K562 (cell line): ENCODE measurements around the gene ZNF749. TPM values are rescaled to one million over a fixed set of nuclear protein-coding genes. Genes with fewer than 3 reads are reported as not detected.

Source experiments
- ATAC-seq: fragments of 200-7000 bp; cut with Tn5 transposase; 3 replicates; pipeline ENCODE4 v1.9.1; 2020; ENCODE audit warnings: moderate library complexity
- BruUV-seq: library from RNA; stranded (reverse); fragments of 400-500 nt; replicated peaks from 2 replicates; lab custom pipeline; 2021; lab: Mats Ljungman, UMichigan
- CTCF ChIA-PET: fragments of 300-600 bp; formaldehyde crosslinking; extraction: SDS; loops from one replicate; lab custom pipeline; 2021; ENCODE audit warnings: low intra/inter-chr PET ratio; lab: Yijun Ruan, JAX
- POLR2A ChIA-PET: fragments of 300-600, 350-650 bp; sonication (Branson Sonifier 250); formaldehyde crosslinking; extraction: SDS; loops from one replicate; lab custom pipeline; 2021; ENCODE audit warnings: antibody characterized with exemption, inconsistent platforms; lab: Yijun Ruan, JAX
- DNase-seq, 4 experiments: peaks; one replicate each; pipeline versions ENCODE4 v3.0.0 to v3.0.0-alpha.2; 2011 to 2018; ENCODE audit warnings: low spot score in 3 of 4, mixed read lengths in 3 of 4; ENCODE audit errors: extremely low read depth in 1 of 4
- FAIRE-seq: peaks from 2 replicates; lab custom pipeline; 2011; peaks lifted over from hg19 to GRCh38; lab: Jason Lieb, UNC
- H2AFZ ChIP-seq: 2 replicates; pipeline ENCODE4 v1.6.0; 2011; ENCODE audit warnings: low read depth, low read length, control low read depth, inconsistent platforms
- H3K27ac ChIP-seq: fragments of 200-600 bp; 3 replicates; pipeline ENCODE4 v1.8.0; 2011; ENCODE audit warnings: low read depth, mild to moderate bottlenecking, control low read depth, inconsistent platforms, low read length, moderate library complexity, mixed read lengths; ENCODE audit errors: extremely low read depth
- H3K27me3 ChIP-seq, 2 experiments: fragments of 300-600 bp in 1 of 2; 2 replicates in 1 of 2; 3 replicates in 1 of 2; pipeline versions ENCODE4 v1.6.0 to v1.8.0; 2011; ENCODE audit warnings: inconsistent platforms in 2 of 2, low read length in 2 of 2, mild to moderate bottlenecking in 1 of 2, mixed read lengths in 1 of 2, moderate library complexity in 1 of 2; ENCODE audit not compliant: control insufficient read depth in 2 of 2, insufficient read depth in 2 of 2
- H3K36me3 ChIP-seq: fragments of 300-600 bp; 3 replicates; pipeline ENCODE4 v1.8.0; 2011; ENCODE audit warnings: mild to moderate bottlenecking, low read length, inconsistent platforms; ENCODE audit not compliant: control insufficient read depth, insufficient read depth
- H3K4me1 ChIP-seq, 2 experiments: fragments of 200-600 bp in 1 of 2; replicated peaks in 1 of 2; 2 replicates in 1 of 2; 3 replicates in 1 of 2; pipeline versions ENCODE4 v1.5.1 to v1.8.0; 2011; ENCODE audit warnings: inconsistent platforms in 2 of 2, low read length in 2 of 2, mild to moderate bottlenecking in 1 of 2, mixed read lengths in 1 of 2, moderate library complexity in 1 of 2; ENCODE audit not compliant: control insufficient read depth in 2 of 2, insufficient read depth in 2 of 2
- H3K4me2 ChIP-seq: 2 replicates; pipeline ENCODE4 v1.6.1; 2011; ENCODE audit warnings: low read length, control low read depth, inconsistent platforms, mixed read lengths; ENCODE audit not compliant: insufficient read depth
- H3K4me3 ChIP-seq: fragments of 200-600 bp; sonication (generic), shearing (Covaris generic); 2 replicates; pipeline ENCODE4 v1.5.1; 2016; ENCODE audit warnings: control low read depth, inconsistent platforms
- H3K79me2 ChIP-seq: fragments of 200-600 bp; 3 replicates; pipeline ENCODE4 v1.8.0; 2011; ENCODE audit warnings: low read length, inconsistent platforms; ENCODE audit not compliant: control insufficient read depth, insufficient read depth
- H3K9ac ChIP-seq, 2 experiments: 2 replicates each; pipeline versions ENCODE4 v1.6.0 to v1.6.1; 2011; ENCODE audit warnings: low read depth in 2 of 2, low read length in 2 of 2, control low read depth in 1 of 2, inconsistent platforms in 1 of 2, mild to moderate bottlenecking in 1 of 2, mixed read lengths in 1 of 2; ENCODE audit not compliant: insufficient read depth in 1 of 2
- H3K9me1 ChIP-seq: one replicate; pipeline ENCODE4 v1.6.0; 2011; ENCODE audit warnings: inconsistent platforms, mild to moderate bottlenecking, low read length, moderate library complexity; ENCODE audit not compliant: control insufficient read depth, insufficient read depth
- H3K9me3 ChIP-seq: replicated peaks from 2 replicates; pipeline ENCODE4 v1.5.1; 2011; ENCODE audit warnings: low read depth, low read length, inconsistent platforms; ENCODE audit not compliant: control insufficient read depth, insufficient read depth
- H4K20me1 ChIP-seq: replicated peaks from 2 replicates; pipeline ENCODE4 v1.6.1; 2011; ENCODE audit warnings: low read length, inconsistent platforms, mixed read lengths; ENCODE audit not compliant: control insufficient read depth, insufficient read depth
- CSDE1 ChIP-seq, 2 experiments: fragments of 450-650 bp; IDR thresholded peaks; 2 replicates each; pipeline ENCODE4 v1.6.1; 2016; ENCODE audit warnings: mild to moderate bottlenecking in 1 of 2
- FOS ChIP-seq: IDR thresholded peaks from 3 replicates; pipeline ENCODE4 v1.6.1; 2011; ENCODE audit not compliant: insufficient read length; ENCODE audit errors: extremely low read depth
- HEY1 ChIP-seq: fragments of 250-450 bp; sonication (Bioruptor Pico); IDR thresholded peaks from 2 replicates; pipeline ENCODE4 v1.5.0; 2020; ENCODE audit warnings: mild to moderate bottlenecking, moderate library complexity, borderline replicate concordance
- KAT7 ChIP-seq: sonication (generic); formaldehyde crosslinking; IDR thresholded peaks from 2 replicates; pipeline ENCODE4 v1.8.0; 2022; ENCODE audit warnings: missing genetic modification reagents, mild to moderate bottlenecking, borderline replicate concordance
- NFE2 ChIP-seq: IDR thresholded peaks from 2 replicates; pipeline ENCODE4 v1.6.1; 2014; ENCODE audit warnings: antibody characterized with exemption, low read depth
- RNF2 ChIP-seq: sonication (generic); IDR thresholded peaks from 2 replicates; pipeline ENCODE4 v1.6.1; 2016
- RUNX1 ChIP-seq: sonication (generic); IDR thresholded peaks from 2 replicates; pipeline ENCODE4 v1.6.1; 2016; ENCODE audit warnings: antibody characterized with exemption, low read depth
- SAFB2 ChIP-seq: fragments of 200-400 bp; formaldehyde crosslinking; IDR thresholded peaks from 2 replicates; pipeline ENCODE4 v1.6.1; 2018; ENCODE audit warnings: borderline replicate concordance, low read length, low read depth, moderate library complexity; ENCODE audit not compliant: severe bottlenecking
- SOX6 ChIP-seq: fragments of 450-650 bp; IDR thresholded peaks from 2 replicates; pipeline ENCODE4 v1.6.1; 2014; ENCODE audit warnings: mild to moderate bottlenecking
- ZNF3 ChIP-seq: fragments of 250-450 bp; sonication (Bioruptor Pico); IDR thresholded peaks from 2 replicates; pipeline ENCODE4 v1.5.0; 2021; ENCODE audit warnings: mild to moderate bottlenecking, moderate library complexity
- ZNF445 ChIP-seq: fragments of 250-450 bp; sonication (Bioruptor Pico); IDR thresholded peaks from 2 replicates; pipeline ENCODE4 v1.4.0; 2020; ENCODE audit warnings: low read depth, mild to moderate bottlenecking, moderate library complexity
- WGBS: fragments of 100-300 bp; shearing (Covaris generic); methylation state at CpG from one replicate; pipeline ENCODE4 v1.1.6; 2016; ENCODE audit warnings: low coverage, mixed read lengths; ENCODE audit not compliant: insufficient coverage; ENCODE audit errors: missing lambda C conversion rate; 5-methylcytosine and 5-hydroxymethylcytosine counted together
- in situ Hi-C: fragments of 300-500 bp; cut with MboI; formaldehyde crosslinking; loops from 4 replicates; pipeline ENCODE4 v1.15.0; 2018; ENCODE audit warnings: inconsistent platforms, mixed read lengths
- intact Hi-C: fragments of 100-400 bp; cut with micrococcal nuclease; formaldehyde crosslinking; loops from 2 replicates; pipeline ENCODE4 v1.14.2; 2022
- polyA plus RNA-seq, 8 experiments: library from polyadenylated mRNA; depleted of rRNA in 4 of 8; stranded (reverse) in 5 of 8; unstranded in 3 of 8; fragments of >200 nt; fragmentation: Nextera tagmentation in 2 of 8; fragmentation: Illumina TruSeq in 1 of 8; extraction: Ambion mirVana in 2 of 8; extraction: Trizol in 1 of 8; gene quantifications; 2 replicates each; pipeline versions ENCODE4 v1.2.1 to v1.2.3, GENCODE V29; 2011 to 2014; ENCODE audit warnings: inconsistent platforms in 1 of 8, missing spikeins in 1 of 8
- total RNA-seq, 7 experiments: library from RNA; depleted of rRNA in 6 of 7; stranded (reverse); fragments of >200 nt in 6 of 7; fragmentation: Illumina TruSeq in 2 of 7; extraction: Trizol in 2 of 7; gene quantifications; 2 replicates each; pipeline versions ENCODE4 v1.2.1 to v1.2.3, GENCODE V29; 2011 to 2021; ENCODE audit warnings: low replicate concordance in 1 of 7
- TF ChIP-seq, protein P1 (sequence below): fragments of 450-650 bp; IDR thresholded peaks from 2 replicates; pipeline ENCODE4 v1.7.1; 2018; ENCODE audit warnings: mild to moderate bottlenecking, low read depth; ENCODE audit not compliant: partially characterized antibody
- TF ChIP-seq, protein P2 (sequence below): sonication (generic); formaldehyde crosslinking; IDR thresholded peaks from 2 replicates; pipeline ENCODE4 v1.8.0; 2022; ENCODE audit warnings: mild to moderate bottlenecking, missing genetic modification reagents
- TF ChIP-seq, protein P3 (sequence below), 2 experiments: fragments of 250-450 bp in 1 of 2; fragments of 450-650 bp in 1 of 2; sonication (Bioruptor Pico) in 1 of 2; IDR thresholded peaks; 2 replicates each; pipeline versions ENCODE4 v1.6.1 to v1.8.0; 2016 to 2021; ENCODE audit warnings: mild to moderate bottlenecking in 2 of 2, moderate library complexity in 2 of 2, missing compliant biosample characterization in 1 of 2, missing genetic modification characterization in 1 of 2
- TF ChIP-seq, protein P4 (sequence below), 3 experiments: fragments of 200-800 bp in 1 of 3; fragments of 250-450 bp in 1 of 3; fragments of 450-650 bp in 1 of 3; sonication (Bioruptor Pico) in 1 of 3; sonication (Bioruptor generic) in 1 of 3; formaldehyde crosslinking in 1 of 3; IDR thresholded peaks; 2 replicates each; pipeline versions ENCODE4 v1.6.1 to v1.8.0; 2016 to 2022; ENCODE audit warnings: mild to moderate bottlenecking in 2 of 3, missing genetic modification characterization in 2 of 3, missing compliant biosample characterization in 1 of 3, moderate library complexity in 1 of 3

Gene ZNF749
- total and polyA plus RNA-seq, 9 of the 15 experiments (the other 6 are each of a cell fraction or from before 2014, with no cell fraction given): 5.3 to 33.2 (median 15.0) TPM

DNA sequence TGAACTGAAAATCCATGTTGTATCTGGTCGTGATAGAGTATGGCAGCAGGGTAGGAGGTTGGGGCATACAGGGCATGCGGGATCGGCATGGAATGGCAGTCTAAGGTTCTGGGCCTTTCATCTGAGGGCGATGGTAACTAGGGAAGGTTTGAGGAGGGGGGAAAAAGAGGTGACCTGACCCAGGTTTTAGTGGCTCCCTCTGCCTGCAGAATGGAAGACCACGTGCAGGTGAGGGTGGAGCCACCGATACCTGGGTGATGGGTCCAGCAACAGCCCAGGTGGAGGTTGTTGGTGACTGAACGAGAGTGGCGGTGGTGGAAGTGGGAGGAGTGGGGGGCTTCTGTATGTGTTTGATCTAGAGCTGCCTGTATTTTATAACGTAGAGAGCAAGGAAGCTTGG is 3.8 kb downstream of the ZNF749 start:
- H2AFZ ChIP-seq: no peak overlapping the region
- H3K4me1 ChIP-seq: peaks cover 5 to 9% of the 10 kb centered on the region in 2 experiments; a peak in 3 of 5 replicates
- WGBS: 98% methylated on average over 8 of the region's 9 CpGs
- peaks cover 33% of the 10 kb centered on the region for H3K36me3 ChIP-seq
- no peaks in the 10 kb centered on the region for H3K27me3 ChIP-seq
- peaks cover 12% of the 10 kb centered on the region for H3K9me3 ChIP-seq
- ChIA-PET CTCF (no interaction called here), POLR2A (no interaction called here)
- no peak overlapping the region for H3K4me2 ChIP-seq
- BruUV-seq: no TSS peak
- 0 out of 2 replicates have a peak, but pooled peaks cover 8% of the 10 kb centered on the region for H4K20me1 ChIP-seq
- H3K4me3 ChIP-seq: no peak overlapping the region
- no peaks in the 10 kb centered on the region for H3K9me1 ChIP-seq
- H3K9ac ChIP-seq: no peak overlapping the region
- ATAC-seq (no peak), DNase-seq (no peak), FAIRE-seq (no peak)
- intact Hi-C loops: no loop called here
- H3K27ac ChIP-seq: no peak overlapping the region
- H3K79me2 ChIP-seq: peaks cover 64% of the 10 kb centered on the region
- in situ Hi-C loops: no loop called here
- TF ChIP-seq, protein P1, sequence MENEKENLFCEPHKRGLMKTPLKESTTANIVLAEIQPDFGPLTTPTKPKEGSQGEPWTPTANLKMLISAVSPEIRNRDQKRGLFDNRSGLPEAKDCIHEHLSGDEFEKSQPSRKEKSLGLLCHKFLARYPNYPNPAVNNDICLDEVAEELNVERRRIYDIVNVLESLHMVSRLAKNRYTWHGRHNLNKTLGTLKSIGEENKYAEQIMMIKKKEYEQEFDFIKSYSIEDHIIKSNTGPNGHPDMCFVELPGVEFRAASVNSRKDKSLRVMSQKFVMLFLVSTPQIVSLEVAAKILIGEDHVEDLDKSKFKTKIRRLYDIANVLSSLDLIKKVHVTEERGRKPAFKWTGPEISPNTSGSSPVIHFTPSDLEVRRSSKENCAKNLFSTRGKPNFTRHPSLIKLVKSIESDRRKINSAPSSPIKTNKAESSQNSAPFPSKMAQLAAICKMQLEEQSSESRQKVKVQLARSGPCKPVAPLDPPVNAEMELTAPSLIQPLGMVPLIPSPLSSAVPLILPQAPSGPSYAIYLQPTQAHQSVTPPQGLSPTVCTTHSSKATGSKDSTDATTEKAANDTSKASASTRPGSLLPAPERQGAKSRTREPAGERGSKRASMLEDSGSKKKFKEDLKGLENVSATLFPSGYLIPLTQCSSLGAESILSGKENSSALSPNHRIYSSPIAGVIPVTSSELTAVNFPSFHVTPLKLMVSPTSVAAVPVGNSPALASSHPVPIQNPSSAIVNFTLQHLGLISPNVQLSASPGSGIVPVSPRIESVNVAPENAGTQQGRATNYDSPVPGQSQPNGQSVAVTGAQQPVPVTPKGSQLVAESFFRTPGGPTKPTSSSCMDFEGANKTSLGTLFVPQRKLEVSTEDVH: no peak
- TF ChIP-seq, protein P2, sequence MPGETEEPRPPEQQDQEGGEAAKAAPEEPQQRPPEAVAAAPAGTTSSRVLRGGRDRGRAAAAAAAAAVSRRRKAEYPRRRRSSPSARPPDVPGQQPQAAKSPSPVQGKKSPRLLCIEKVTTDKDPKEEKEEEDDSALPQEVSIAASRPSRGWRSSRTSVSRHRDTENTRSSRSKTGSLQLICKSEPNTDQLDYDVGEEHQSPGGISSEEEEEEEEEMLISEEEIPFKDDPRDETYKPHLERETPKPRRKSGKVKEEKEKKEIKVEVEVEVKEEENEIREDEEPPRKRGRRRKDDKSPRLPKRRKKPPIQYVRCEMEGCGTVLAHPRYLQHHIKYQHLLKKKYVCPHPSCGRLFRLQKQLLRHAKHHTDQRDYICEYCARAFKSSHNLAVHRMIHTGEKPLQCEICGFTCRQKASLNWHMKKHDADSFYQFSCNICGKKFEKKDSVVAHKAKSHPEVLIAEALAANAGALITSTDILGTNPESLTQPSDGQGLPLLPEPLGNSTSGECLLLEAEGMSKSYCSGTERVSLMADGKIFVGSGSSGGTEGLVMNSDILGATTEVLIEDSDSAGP: no peak
- TF ChIP-seq HEY1: no peak
- TF ChIP-seq RNF2: no peak
- TF ChIP-seq ZNF445 (CRISPR knock-in tag): no peak
- no peak for TF ChIP-seq CSDE1 (IDR thresholded peaks at IDR 0.05)
- TF ChIP-seq FOS: no peak
- TF ChIP-seq ZNF3 (CRISPR knock-in tag): no peak
- TF ChIP-seq KAT7 (CRISPR knock-in tag): no peak
- TF ChIP-seq, protein P3, sequence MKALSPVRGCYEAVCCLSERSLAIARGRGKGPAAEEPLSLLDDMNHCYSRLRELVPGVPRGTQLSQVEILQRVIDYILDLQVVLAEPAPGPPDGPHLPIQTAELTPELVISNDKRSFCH (CRISPR knock-in tag; IDR thresholded peaks at IDR 0.05): no peak
- TF ChIP-seq, protein P3 (tag; IDR thresholded peaks at IDR 0.05): no peak
- no peak for TF ChIP-seq RUNX1
- no peak for TF ChIP-seq SAFB2
- TF ChIP-seq, protein P4, sequence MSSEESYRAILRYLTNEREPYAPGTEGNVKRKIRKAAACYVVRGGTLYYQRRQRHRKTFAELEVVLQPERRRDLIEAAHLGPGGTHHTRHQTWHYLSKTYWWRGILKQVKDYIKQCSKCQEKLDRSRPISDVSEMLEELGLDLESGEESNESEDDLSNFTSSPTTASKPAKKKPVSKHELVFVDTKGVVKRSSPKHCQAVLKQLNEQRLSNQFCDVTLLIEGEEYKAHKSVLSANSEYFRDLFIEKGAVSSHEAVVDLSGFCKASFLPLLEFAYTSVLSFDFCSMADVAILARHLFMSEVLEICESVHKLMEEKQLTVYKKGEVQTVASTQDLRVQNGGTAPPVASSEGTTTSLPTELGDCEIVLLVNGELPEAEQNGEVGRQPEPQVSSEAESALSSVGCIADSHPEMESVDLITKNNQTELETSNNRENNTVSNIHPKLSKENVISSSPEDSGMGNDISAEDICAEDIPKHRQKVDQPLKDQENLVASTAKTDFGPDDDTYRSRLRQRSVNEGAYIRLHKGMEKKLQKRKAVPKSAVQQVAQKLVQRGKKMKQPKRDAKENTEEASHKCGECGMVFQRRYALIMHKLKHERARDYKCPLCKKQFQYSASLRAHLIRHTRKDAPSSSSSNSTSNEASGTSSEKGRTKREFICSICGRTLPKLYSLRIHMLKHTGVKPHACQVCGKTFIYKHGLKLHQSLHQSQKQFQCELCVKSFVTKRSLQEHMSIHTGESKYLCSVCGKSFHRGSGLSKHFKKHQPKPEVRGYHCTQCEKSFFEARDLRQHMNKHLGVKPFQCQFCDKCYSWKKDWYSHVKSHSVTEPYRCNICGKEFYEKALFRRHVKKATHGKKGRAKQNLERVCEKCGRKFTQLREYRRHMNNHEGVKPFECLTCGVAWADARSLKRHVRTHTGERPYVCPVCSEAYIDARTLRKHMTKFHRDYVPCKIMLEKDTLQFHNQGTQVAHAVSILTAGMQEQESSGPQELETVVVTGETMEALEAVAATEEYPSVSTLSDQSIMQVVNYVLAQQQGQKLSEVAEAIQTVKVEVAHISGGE (CRISPR knock-in tag; IDR thresholded peaks at IDR 0.05): no peak
- TF ChIP-seq SOX6: no peak
- no peak for TF ChIP-seq NFE2
